HG03196 (cell line): ENCODE measurements around the gene DMAC1.

Source experiments
- ATAC-seq: cut with Tn5 transposase; IDR thresholded peaks from one replicate; pipeline ENCODE4 v1.9.1; 2021; ENCODE audit not compliant: unreplicated experiment

Gene DMAC1, protein sequence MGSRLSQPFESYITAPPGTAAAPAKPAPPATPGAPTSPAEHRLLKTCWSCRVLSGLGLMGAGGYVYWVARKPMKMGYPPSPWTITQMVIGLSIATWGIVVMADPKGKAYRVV

DNA sequence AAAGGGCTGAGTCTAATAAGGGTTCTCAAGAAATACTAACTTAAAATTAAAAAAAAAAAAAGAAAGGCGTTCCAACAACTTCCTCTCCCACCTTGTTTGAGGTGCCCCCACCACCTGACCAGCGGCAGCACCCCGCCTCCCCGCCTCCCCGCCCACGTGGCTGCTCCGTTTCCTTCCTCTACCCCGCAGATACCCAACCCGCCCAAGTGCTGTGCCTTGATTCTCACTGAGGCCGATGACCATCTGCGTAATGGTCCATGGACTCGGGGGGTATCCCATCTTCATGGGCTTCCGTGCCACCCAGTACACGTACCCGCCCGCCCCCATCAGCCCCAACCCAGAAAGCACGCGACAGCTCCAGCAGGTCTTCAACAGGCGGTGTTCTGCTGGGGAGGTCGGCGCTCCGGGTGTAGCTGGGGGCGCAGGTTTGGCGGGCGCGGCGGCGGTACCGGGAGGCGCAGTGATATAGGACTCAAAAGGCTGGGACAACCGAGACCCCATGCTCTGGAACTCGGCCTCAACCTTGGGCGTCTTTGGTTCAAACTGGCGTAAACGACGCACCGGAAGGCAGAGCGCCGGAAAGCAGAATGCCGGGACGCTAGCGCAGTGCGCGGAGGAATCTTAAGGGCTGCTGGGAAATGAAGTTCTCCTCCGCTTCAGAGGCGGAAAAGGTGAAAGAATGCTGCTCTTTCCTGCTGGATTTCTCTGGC lies at the start of gene DMAC1:
Gene DMAC1 (minus strand): TSS at position 545 of the 710 bp plus-strand sequence. CDS start 44 bp downstream, at position 501.
- ATAC-seq: peak; percentile 95

DNA sequence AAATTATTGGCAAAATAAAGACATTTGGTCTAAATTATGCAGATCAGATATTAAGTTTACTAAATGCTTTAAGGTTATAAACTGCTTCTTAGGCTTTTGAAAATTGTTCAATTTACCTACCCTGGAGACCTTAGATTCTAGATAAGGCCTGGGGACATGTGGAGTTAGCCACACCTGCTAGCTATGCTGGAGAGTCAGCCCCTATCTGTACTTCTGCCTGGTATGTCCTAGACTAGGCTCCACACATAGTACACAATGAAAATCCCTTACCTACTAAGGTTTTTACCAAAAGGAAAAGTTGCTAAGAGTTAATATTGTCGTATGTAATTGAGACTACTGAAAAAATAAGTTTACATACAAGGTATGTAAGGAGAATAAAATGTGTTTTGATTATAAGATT lies 49.8 kb upstream of the DMAC1 start:
- no peak for ATAC-seq

- no peak for ATAC-seq
Observed at GRCh38 chr9:7848498-7848897, 48.9 kb upstream of the DMAC1 start.

DNA sequence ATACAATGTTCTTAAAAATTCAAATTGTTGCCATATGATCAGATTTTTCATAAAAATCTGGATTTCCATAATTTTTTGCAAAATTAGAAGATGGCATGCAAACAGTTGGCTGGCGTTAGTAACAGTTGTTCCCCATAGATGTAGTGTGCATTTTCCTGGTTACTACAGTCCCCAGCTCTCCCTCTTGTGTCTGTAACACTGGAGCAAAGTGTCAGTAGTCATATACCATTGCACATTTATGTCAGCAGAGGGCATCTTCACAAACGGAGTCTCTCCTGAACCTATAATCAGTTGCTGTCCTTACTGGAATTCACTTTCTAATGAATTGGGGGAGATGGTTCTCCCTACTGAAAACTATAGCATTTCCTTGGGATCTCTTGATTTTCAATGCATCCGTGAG lies 44.7 kb upstream of the DMAC1 start:
- no peak for ATAC-seq

DNA sequence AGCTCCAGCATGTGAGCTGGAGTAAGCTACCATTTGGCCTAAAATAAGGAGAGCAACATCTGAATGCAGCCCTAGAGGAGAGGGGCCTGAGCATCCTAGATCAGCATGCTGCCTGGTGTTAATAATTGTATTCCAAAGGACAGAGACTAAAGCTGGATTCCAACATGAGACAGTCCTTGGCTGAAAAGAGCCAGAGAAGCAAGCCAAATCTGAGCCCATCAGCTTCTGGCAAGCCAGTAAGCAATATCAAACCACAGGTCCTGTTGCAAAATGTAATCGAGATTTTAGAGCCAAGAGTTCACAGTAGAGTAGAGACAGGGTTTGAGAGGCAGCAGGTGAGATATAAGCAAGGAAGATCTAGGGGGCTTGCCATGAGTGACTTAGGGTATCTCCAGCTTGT lies 42.3 kb upstream of the DMAC1 start:
- ATAC-seq: no peak

- ATAC-seq: no peak
Observed at GRCh38 chr9:7834531-7834930, 35.0 kb upstream of the DMAC1 start.

DNA sequence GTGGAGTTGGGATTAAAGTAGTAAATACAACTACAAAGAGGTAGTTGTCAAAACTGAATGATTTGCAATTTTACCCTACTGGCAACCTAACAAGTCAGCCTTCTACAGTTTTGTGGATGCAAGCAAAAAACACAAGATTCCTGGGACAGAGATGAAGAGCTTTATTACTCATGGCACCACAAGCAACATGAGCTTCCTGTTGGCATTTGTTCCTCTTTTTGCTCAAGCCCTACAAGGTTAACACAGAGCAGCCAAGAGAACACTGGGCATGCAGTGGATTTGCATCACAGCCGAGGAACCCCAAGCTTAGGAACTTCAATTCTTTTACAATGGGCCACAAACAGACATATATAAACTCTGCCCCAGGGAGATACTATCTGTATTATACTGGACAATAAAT lies 28.8 kb upstream of the DMAC1 start:
- no peak for ATAC-seq

- no peak for ATAC-seq
Observed at GRCh38 chr9:7827792-7828191, 28.2 kb upstream of the DMAC1 start.

GRCh38 chr9:7827056-7827455 lies 27.5 kb upstream of the DMAC1 start:
- ATAC-seq: no peak

GRCh38 chr9:7823651-7824050 lies 24.1 kb upstream of the DMAC1 start:
- no peak for ATAC-seq

DNA sequence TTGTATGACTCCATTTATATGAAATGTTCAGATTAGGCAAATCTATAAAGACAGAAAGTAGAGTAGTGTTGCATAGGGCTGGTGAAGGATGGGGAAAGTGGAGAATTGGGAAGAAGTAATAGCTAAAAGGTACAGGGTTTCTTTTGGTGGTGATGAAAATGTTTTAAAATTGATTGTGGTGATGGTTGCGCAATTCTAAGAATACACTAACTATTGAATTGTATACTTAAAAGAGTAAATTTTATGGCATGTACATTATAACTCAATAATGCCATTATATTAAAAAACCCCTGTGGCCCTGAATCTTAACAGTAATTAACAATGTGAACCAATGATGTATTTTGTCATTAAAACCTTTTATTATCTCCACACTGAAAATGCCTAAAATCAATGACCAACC lies 20.4 kb upstream of the DMAC1 start:
- ATAC-seq: no peak

- ATAC-seq: no peak
Observed at GRCh38 chr9:7816021-7816420, 16.4 kb upstream of the DMAC1 start.

GRCh38 chr9:7813030-7813429 lies 13.5 kb upstream of the DMAC1 start:
- ATAC-seq: no peak

DNA sequence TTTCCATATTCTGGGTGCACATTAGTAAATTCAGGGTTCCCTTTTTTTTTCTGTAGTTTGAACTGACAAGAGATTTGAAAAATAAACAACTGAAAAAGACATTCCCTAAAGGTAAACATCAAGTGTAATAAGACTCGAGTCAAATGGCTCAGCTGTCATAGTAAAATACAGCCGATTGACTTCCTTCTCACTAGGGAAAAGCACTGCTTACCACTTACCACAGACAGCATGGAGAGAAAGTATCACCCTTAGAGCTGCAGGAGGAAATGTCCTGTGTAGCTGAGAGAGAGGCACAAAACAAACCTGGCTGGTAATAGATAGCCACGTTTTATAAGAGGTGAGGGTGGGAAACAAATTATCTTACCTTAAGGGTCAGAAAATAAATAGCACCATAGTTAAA lies 12.1 kb upstream of the DMAC1 start:
- ATAC-seq: no peak

- ATAC-seq: no peak
Observed at GRCh38 chr9:7802666-7803065, 3.1 kb upstream of the DMAC1 start.

DNA sequence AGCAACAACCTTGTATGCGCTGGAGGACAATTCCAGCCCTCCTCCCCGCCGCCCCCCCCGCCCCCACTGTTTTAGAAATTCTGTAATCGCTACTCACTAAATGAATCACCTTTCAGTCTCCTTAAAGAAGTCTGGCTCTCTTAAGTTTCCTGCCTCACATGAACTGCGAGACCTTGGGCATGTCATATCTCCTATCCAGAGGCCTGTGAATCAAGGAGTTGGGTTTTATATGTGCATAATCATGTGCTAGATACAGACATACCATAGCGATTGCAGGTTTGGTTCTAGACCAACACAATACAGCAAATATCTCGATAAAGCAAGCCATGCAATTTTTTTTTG lies 337 bp upstream of the DMAC1 start:
- peak; percentile 20 for ATAC-seq

DNA sequence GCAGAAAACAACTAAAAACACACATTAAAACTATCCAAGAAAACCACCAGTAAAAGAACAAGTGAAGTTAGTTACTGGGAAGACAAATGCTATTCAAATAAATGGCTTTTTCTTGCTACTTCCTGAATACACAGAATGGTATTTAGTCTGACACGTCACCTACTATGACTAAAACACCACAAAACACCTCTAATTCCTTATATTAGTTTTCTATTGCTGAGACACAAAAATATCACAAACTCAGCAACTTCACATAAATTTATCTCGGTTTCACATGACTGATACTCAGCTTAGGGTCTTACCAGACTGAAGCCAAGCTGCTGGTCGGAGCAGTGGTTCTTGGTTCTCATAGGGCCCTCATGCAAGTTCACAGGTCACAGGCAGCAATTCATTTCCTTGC lies 5.4 kb downstream of the DMAC1 start:
- no peak for ATAC-seq

DNA sequence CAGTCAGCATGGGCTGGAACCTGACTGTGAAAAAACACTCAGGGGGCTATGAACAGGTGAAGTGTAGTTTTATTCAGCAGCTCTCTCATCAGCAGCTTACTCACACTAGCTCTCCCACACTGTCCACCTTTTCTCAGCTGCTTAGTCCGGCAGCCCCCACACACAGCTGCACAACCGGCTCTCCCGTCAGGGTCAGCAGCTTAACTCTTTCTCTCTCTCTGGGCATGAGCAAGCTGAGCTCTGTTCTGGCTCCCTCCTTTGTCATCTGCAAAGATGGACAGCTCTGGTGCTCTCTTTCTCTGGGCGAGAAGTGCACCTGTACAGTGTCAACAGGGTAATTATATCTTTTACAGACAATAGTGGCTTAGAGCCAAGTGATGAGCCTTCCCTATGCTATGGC lies 8.2 kb downstream of the DMAC1 start:
- no peak for ATAC-seq

- no peak for ATAC-seq
Observed at GRCh38 chr9:7790819-7791182, 8.8 kb downstream of the DMAC1 start.

DNA sequence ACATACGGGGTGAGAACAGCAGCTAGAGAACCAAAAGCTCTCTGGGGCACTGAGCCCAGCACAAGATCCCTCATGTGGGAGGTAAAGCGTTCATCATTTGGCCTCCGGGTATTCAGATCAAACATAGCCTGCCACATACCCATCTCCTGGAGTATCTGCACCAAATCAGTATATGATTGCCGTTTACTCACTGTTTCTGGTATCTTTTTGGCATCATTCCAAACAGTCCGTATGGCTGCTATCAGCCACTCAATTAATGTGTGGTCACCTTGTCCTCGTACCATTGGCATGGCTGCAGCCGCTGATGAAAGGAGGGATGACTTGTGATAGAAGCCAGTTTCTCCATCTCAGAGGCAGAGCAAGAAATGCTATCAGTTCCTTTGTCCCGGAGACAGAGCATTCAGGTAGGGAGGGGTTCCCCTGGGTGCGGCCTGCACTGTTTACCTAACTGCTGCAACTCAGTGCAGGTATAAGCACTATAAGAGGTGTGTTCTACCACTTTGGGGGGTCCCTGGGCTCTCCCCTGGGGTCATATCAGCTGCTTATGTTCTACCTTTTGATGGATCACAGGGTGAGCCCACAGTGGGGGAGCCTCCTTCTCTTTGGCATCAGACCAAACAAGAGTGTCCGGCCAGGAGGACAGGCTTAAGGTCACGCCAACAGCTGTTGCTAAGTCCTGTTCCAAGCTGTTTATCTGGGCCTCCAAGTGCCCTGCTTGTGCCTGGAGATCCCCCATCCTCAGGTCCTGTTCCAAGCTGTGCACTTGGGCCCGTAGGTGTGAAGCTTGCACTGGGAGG lies 9.4 kb downstream of the DMAC1 start:
- no peak for ATAC-seq

DNA sequence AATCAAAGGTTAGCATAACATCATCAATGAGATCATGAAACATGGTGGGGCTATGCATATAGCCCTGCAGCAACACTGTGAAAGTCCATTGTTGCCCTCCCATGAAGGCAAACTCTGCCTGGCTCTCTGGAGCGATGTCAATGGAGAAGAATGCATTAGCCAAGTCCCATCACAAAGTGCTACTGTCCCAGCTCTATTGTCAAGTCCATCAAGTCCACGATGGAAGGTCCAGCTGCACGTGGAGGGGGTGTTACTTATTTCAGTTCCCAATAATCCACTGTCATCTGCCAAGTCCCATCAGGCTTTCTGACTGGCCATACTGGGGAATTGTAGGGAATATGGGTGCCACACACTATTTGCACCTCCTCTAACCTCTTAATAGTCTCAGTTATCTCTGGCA lies 10.8 kb downstream of the DMAC1 start:
- ATAC-seq: no peak

DNA sequence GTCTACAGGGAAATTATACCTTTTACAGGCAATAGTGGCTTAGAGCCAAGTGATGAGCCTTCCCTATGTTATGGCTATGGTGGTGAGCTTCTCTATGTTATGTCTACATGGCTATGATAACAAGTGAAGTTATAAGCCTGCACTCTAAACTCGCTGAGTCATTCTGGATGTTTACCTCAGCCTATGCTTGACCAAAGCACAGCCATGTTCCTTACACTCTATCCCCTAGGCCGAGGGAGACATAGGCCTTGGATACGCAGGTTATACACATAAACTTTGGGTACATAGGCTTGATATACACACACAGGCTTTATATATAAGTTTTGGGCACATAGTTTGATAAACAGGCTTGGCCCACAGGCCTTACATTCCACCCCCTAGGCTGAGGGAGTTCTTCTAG lies 13.8 kb downstream of the DMAC1 start:
- no peak for ATAC-seq

- no peak for ATAC-seq
Observed at GRCh38 chr9:7784472-7784871, 15.1 kb downstream of the DMAC1 start.
